Suprapubic skin (tissue), 4 donors: ENCODE measurements around the gene LHFPL3.

Experiments used
- CTCF ChIP-seq, 2 donors: fragments of 200-600 bp in 1 of 2; fragments of 450-650 bp in 1 of 2; sonication (generic) in 1 of 2; IDR thresholded peaks; one replicate each; pipeline ENCODE4 v1.5.1; 2016 to 2019; ENCODE audit warnings: antibody characterized with exemption in 2 of 2, mild to moderate bottlenecking in 1 of 2, moderate library complexity in 1 of 2
- EP300 ChIP-seq: sonication (generic); formaldehyde crosslinking; IDR thresholded peaks from one replicate; pipeline ENCODE4 v1.6.1; 2017; ENCODE audit warnings: antibody characterized with exemption
- POLR2A ChIP-seq, 2 donors: fragments of 450-650 bp; IDR thresholded peaks; one replicate each; pipeline ENCODE4 v1.6.1; 2017; ENCODE audit warnings: antibody characterized with exemption in 2 of 2, mild to moderate bottlenecking in 2 of 2, moderate library complexity in 2 of 2
- POLR2AphosphoS5 ChIP-seq, 3 donors: sonication (generic); formaldehyde crosslinking; IDR thresholded peaks; one replicate each; pipeline ENCODE4 v1.6.1; 2017; ENCODE audit warnings: antibody characterized with exemption in 3 of 3

GRCh38 chr7:104894314-104894713 lies 565.9 kb downstream of the LHFPL3 start:
- no peak for TF ChIP-seq CTCF (IDR thresholded peaks at IDR 0.05)
- TF ChIP-seq POLR2A (IDR thresholded peaks at IDR 0.05): no peak
- no peak for TF ChIP-seq EP300
- TF ChIP-seq POLR2AphosphoS5 (IDR thresholded peaks at IDR 0.05): no peak
